Left kidney (tissue), 8 donors: ENCODE measurements around the gene MGST2. TPM values are rescaled to one million over a fixed set of nuclear protein-coding genes. Genes with fewer than 3 reads are reported as not detected.
"Not testable (repeated sequence)": the region's sequence is repeated elsewhere in the genome, so short reads cannot be mapped to it uniquely, and the experiment has no call there.

Experiments
- DNase-seq: peaks from one replicate; pipeline ENCODE4 v3.0.0-alpha.2; 2013
- long read RNA-seq, 8 donors: transcript quantifications; one replicate each; lab custom pipeline, GENCODE V29; 2026
- polyA plus RNA-seq: library from polyadenylated mRNA; unstranded; fragments of 120-200 nt; gene quantifications from one replicate; pipeline ENCODE4 v1.2.1, GENCODE V29; 2013; ENCODE audit not compliant: insufficient read length

Gene MGST2
- 52.5 TPM for polyA plus RNA-seq
- long read RNA-seq, donor 1, transcript MGST2-201 (5 exons, 801 nt) = major isoform, 43 of 81 reads
- long read RNA-seq, donor 1, partial matches to known transcripts = 34 of 81 reads
- long read RNA-seq, donor 1, other reads (novel, unspliced or antisense) = 0 of 81 reads
- long read RNA-seq, donor 2, transcript MGST2-201 (5 exons, 801 nt) = major isoform, 35 of 49 reads
- long read RNA-seq, donor 2, partial matches to known transcripts = 9 of 49 reads
- long read RNA-seq, donor 2, other reads (novel, unspliced or antisense) = 0 of 49 reads
- long read RNA-seq, donor 3, transcript MGST2-201 (5 exons, 801 nt) = major isoform, 36 of 75 reads
- long read RNA-seq, donor 3, partial matches to known transcripts = 37 of 75 reads
- long read RNA-seq, donor 3, other reads (novel, unspliced or antisense) = 0 of 75 reads
- long read RNA-seq, donor 4, transcript MGST2-201 (5 exons, 801 nt) = major isoform, 13 of 19 reads
- long read RNA-seq, donor 4, partial matches to known transcripts = 6 of 19 reads
- long read RNA-seq, donor 4, other reads (novel, unspliced or antisense) = 0 of 19 reads
- long read RNA-seq, donor 5, transcript MGST2-201 (5 exons, 801 nt) = major isoform, 98 of 138 reads
- long read RNA-seq, donor 5, partial matches to known transcripts = 35 of 138 reads
- long read RNA-seq, donor 5, other reads (novel, unspliced or antisense) = 0 of 138 reads
- long read RNA-seq, donor 6, transcript MGST2-201 (5 exons, 801 nt) = major isoform, 44 of 129 reads
- long read RNA-seq, donor 6, partial matches to known transcripts = 80 of 129 reads
- long read RNA-seq, donor 6, other reads (novel, unspliced or antisense) = 0 of 129 reads
- long read RNA-seq, donor 7, transcript MGST2-201 (5 exons, 801 nt) = major isoform, 63 of 164 reads
- long read RNA-seq, donor 7, partial matches to known transcripts = 98 of 164 reads
- long read RNA-seq, donor 7, other reads (novel, unspliced or antisense) = 0 of 164 reads
- long read RNA-seq, donor 8, transcript MGST2-201 (5 exons, 801 nt) = major isoform, 11 of 12 reads
- long read RNA-seq, donor 8, partial matches to known transcripts = 0 of 12 reads
- long read RNA-seq, donor 8, other reads (novel, unspliced or antisense) = 0 of 12 reads

DNA sequence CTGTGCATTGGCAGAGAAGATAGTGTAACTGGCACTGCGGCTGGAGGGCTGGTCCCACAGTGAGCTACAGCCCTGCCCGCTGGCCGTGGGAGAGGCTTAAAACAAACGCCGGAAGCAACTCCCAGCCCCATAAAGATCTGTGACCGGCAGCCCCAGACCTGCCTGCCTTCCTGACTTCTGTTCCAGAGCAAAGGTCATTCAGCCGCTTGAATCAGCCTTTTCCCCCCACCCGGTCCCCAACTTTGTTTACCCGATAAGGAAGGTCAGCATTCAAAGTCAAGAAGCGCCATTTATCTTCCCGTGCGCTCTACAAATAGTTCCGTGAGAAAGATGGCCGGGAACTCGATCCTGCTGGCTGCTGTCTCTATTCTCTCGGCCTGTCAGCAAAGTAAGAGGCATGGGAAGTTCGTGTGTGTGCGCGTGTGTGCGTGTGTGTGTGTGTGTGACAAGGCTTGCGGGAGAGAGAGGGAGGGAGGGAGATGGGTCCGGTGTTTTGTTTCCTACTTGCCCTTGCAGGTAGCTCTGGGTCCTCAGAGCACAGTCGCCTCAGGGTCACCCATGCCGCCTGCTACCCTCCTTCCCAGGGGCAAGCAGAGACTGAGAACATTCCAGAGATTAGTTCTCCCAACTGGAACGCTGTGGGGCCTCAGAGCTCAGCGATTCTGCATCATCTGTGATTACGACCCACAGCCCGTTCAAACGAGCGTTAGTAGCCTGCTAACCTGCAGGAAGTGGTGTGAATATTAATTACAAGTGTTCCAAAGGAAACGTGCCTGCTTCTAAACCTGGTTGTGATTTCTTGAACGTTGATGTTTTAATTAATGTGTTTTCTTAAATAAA lies at the start of gene MGST2:
MGST2 (plus strand) TSS at position 130 of the 840 bp plus-strand sequence; CDS start at position 331, 201 bp downstream.
- peak; percentile 87 for DNase-seq

DNA sequence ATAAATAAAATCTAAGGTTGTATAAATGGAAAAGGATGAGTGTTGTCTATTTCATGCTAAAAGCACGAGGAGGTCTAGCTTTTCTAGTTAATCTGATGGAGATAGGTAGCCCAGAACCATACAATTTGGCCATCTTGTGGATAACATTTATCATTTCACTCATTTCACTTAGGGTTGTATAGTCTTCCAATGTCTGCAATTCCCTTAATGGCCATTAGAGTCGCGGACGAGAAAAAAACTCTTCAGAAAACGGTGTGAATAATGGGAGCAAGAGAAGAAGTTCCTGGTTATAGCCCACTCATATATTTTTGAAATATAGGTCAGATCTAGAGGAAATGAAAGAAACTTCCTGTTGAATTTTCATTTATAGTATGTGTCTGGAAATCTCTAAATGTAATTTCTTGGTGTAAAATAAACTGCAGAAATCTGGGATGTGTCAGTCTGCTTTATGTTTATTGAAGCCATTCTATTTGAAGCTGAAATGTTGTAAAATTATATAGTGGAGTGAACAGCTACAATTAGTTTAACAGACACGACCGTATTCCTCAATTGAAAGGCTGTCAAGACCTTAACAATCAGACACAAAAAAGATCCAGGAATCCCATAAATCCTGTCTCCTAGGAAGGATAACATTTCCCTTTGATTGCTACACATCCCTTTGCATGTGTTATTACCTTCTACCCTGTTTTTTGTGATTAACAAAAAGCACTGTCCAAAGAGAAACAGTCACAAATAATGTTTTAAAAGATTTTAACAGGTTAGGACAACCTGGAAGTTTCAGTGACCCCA lies 47.7 kb upstream of the MGST2 start:
- no peak for DNase-seq

DNA sequence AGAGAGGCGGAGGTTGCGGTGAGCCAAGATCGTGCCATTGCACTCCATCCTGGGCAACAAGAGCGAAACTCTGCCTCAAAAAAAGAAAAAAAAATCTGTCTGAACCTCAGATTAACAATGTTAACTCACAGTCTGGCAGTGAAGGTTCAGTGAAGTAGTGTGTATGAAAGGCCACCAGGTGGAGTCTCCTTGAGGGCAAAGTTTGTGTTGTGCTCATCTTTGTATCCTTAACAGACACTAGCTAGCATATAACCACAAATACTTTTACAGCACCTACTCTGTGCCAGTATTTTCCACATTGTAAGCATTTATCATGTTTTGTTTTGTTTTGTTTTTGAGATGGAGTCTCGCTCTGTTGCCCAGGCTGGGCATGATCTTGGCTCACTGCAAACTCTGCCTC lies 46.0 kb upstream of the MGST2 start:
- no peak for DNase-seq

DNA sequence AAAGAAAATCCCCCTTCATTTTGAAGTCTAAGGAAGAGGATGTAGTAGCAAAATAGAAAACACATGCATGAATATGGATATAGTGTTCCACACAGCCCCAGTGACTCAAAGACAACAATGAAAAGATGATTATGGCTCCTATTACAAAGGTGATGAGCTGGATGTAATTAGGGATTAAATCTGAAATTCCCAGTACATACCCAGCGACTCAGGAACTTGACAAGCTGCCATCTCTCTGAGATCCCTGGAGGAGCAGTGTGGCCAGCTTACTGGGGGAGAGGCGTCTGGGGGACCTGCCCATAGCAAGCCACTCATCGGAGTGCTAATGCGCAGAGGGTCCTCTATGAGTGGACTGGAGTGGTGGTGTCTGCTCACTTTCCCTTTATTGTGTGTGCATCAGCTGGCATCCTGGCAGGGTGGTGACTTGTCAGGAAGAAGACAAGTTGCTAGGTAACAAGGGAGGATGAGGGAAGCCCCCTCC lies 42.7 kb upstream of the MGST2 start:
- DNase-seq = no peak

DNA sequence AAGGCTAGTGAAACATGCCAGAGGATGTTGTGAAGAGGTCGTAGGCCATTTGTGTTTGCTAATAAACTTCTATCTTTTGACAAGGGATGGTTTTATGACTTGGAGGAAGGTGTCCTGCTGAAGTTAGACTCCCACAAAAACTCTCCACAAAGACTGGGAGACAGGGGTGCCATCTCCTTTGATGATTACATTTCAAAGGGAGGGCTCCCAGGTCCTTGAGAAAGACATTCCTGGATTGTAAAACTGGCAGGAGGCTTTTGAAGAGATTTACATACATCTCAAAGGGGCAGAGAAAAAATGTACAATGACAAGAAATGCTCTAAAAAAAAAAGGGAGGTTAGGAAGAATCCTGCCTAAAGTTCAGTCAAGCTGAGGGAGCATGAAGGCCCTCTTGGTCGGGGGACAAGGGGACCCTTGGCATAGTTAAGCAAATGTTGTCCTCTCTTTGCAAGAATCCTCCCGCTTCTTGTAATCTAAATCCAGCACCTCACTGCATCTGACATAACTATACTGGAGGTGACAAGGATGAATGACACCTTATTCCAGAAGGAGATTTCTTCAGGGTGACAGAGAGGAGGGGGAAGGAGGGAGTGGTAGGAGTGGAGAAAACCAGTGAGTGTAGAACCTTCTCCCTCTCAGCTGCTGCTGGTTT lies 41.1 kb upstream of the MGST2 start:
- DNase-seq = no peak

DNA sequence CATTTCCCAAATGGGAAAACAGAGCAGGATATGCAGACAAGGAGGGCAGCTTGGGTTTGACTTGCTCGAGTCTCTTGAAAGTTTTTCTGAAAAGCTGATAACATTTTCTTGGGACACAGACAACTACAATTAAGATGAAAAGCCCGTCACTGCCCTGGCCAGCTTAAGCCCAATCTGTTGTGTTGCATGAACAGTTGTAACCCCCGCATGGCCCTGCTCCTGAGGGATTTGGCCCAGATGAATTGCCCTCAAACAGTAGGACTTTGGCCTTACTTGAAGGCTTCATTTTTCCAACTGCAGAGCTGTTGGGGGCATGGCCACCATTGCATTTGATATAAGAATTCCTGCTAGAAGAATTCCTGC lies 40.5 kb upstream of the MGST2 start:
- DNase-seq = no peak

DNA sequence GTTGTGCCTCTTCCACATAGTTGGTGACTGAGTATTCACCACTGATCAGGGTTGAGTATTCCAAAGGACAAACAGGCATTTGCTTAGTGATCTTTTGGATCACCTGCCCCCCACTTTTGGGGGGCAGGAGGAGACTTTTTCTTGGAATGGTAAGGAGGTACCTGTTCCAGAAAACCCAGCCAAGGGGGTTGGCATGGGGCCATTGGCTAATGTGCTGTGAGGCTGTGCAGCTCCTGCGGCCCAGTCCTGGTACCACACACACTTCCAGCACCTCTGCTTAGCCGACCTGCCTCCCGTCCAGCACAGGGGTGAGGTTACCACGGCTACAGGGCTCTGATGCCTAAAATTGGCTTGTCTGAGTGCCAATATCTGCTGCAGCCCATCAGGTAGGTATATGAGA lies 40.1 kb upstream of the MGST2 start:
- no peak for DNase-seq

DNA sequence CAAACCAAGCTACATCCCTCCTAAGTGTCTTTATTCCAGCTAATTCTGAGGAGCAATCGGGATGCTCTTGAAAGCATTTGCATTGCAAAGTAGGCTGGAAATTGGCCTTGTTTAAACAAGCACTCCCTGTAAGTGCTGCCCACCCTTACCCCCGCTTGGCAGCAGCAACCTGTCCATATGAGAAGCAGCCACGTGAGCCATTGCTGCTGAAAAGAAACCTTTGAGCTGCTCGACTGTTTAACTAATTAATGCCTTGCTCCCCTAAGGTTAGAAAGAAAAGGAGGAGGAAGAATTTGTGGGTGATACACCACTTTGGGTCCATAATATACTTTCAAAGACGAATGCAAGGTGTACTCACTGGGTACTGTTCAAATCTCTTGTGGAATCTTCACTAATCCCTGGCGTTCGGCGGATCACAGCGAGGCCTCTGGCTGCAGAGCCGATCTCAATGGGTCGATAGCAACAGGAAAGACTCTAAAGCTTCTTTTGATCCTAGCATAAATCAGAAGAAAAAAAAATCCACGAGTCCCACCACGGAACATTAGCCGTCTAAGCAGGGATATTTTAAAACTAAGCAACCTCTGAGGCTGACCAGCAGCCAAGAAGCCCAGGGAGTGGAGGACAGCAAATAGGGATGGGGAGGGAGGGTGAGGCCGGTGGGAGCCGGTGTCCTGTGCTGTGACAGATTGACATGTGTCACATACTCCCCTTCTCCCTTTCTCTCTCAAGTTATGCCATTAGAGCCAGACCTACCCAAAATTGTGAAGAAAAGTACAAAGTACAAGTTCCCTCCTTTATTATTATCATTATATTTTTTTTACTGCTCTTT lies 37.2 kb upstream of the MGST2 start:
- no peak for DNase-seq

DNA sequence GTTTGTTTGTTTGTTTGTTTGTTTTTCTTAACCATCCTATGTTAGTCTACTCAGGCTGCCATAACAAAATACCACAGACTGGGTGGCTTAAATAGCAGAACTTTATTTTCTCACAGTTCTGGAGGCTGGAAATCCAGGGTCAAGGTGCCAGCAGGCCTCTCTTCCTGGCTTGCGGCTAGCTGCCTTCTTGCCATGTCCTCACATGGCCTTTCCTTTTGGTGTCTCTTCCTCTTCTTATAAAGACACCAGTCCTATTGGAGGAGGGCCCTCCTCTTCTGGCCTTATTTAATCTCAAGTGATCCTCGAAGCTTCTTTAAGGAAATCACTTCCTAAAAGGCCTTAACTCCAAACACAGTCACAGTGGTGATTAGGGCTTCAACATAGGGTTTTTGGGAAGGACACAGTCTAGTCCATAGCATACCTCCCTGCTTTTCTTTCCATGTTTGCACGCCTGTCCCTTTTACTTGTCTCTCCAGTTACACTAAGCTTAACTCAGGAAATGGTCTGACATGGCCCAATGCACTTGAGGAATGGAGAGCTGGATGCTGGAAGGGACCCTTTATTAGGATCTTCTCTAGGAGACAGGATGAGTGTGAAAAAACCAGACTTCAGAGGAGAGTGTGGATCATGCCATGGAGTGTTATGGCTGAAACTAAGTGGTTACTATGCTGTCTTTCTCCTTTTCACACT lies 36.0 kb upstream of the MGST2 start:
- DNase-seq = peak; percentile 64

DNA sequence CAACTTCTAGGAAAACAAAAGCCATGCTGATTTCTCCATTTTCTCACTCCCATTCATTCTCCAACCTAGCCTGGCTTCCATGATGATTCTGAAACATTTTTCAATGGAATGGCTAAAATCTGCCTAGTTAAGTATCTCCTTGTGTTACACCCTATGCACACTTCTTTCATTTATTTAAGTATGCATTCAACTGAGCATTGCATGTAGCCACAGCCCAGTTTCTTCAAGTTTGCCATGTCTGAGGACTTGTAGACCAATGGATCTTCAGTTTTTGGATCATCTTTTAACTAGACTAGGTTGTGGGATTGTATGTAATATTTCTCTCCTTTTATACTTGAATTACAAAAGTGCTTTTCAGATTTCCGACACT lies 35.5 kb upstream of the MGST2 start:
- DNase-seq = no peak

DNA sequence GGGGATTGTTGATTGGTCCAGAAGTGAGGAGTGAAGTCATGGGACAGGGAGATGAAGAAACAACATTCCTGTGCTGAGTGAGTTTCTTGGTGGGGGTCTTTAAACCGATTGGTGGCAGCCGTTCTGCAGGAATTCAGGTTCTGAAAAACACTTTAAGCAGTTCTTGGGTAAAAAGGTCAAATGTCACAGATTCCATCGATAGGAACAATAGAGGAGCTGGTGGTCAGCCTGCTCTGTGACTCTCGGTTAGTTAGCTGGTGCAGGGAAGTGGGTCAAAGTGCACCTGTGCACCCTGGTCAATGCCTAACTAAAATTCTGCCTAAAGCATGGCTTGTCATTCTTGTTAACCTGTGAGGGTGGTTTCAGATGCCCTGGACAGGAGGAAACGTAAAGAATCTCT lies 34.6 kb upstream of the MGST2 start:
- no peak for DNase-seq

DNA sequence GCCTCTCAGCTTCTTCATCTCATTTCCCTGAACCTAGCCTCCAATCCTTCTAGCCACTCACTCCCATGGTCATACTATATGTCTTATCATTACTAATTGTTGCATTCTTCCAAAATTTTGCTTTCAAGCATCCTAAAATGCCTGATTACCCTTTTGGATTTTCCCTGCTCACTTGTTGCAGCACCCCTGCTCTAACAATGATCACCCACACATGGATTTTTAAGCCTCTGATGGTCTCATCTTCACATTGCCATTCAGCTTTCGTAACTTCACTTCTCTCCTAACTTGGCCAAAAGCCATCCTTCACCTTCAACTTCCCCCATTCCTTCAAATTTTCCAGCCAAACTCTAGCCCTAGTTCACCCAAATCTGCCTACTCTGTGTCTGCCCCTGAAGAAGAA lies 33.8 kb upstream of the MGST2 start:
- no peak for DNase-seq

DNA sequence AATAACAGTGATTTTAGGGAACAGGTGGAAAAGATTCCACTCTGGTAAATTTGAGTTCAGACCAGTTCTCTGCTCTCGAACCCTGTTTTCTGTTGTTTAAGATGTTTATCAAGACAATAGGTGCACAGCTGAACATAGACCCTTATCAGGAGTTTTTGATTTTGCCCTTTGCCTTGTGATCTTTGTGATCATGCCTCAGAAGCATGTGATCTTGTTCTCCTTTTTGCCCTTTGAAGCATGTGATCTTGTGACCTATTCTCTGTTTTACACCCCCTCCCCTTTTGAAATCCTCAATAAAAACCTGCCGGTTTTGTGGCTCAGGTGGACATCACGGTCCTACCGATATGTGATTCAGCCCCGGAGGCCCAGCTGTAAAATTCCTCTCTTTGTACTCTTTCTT lies 32.9 kb upstream of the MGST2 start:
- DNase-seq = not testable (repeated sequence)

DNA sequence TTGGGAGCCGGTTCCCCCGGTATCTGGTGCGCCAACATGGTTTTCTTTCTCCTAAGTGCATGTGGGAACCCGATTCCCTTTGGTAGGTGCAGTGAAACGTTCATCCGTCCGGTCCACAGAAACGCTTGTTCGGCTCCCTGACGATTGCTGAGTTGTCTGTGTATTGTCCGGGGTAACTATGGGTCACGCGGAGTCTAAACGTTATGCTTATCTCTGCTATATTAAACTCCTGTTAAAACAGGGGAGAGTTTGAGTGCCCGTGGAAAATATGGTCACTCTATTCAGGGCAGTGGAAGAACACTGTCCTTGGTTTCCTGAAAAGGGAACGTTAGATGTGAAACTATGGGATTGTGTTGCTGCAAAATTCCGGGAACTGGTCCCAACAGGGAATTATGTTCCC lies 32.4 kb upstream of the MGST2 start:
- no peak for DNase-seq

DNA sequence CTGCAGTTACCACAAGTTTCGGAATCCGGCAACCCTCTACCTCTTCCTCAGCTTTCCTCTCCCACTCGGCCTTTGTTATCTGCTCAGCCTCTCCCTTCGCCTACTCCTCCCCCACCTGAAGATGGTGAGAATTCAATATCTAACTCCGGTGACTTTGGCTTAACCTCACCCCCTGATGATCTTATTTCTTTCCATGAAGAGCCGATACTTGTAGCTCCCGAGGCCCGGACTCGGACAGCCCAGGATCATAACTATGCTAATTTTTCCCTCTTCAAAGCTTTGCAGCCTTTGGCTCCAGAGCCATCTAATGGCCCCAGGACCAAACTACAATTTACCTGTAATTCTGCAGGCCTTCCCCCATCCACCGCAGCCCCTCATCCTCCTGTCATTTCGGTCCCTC lies 32.0 kb upstream of the MGST2 start:
- DNase-seq = no peak

DNA sequence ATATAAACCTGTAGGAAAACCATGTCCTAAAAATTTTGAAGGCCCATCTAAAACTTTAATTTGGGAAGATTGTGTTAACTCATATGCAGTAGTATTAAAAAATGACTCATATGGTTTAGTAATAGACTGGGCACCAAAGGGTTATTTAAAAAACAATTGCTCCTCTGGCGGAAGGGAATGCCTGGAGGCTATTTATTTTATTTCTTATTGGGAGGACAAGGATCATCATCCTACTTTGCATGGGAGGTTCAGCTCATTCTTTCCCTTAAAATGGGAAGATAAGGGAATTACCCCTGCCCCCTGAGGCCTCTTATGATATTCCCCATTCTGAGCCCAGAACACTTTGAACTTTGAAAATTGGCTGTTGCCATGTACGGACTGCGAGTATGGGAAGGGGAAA lies 29.7 kb upstream of the MGST2 start:
- no peak for DNase-seq

DNA sequence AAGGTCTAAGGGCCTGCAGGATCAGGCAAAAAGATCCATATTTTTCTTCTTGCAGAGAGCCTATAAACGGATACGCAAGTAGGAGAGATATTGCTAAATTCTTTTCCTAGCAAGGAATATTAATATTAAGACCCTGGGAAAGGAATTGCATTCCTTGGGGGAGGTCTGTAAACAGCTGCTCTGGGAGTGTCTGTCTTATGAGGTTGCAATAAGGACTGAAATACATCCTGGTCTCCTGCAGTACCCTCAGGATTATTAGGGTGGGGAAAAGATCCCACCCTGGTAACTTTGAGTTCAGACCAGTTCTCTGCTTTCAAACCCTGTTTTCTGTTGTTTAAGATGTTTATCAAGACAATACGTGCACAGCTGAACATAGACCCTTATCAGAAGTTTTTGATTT lies 27.3 kb upstream of the MGST2 start:
- DNase-seq = not testable (repeated sequence)

DNA sequence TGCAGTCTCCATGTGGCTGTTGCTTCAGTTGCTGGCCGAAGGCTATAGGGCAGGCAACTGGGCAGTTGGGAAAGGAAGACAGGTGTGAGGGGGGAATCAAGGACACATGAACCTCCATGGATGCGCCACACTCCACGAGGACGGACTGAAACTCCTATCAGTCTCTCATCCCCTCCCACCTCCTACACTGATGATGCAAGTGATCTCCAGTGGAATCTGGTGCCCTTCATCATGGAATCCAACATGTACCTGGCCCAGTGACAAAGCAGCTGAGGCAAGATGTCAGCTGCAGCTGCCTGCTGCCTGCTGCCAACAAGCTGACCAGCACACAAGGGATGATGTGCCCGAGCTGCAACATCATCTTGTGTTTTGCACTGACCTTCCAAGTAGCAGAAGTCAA lies 26.0 kb upstream of the MGST2 start:
- DNase-seq = no peak

DNA sequence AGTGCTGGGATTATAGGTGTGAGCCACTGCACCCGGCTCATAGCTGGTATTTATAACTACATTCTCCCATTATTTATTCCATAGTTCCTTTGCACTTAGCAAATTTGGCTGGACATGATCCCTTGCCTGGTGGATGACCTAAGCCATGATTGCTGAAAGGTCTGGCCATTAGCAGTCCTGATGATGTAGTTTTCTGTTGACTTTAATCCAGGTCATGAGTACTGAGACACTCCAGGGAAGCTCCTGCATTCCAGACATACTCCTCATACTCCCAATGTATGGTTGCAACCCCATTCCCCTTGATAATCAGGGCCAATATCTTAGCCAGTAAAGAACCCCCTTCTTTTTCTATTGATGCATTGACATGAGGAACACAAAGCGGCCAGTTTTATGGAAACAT lies 24.4 kb upstream of the MGST2 start:
- no peak for DNase-seq
